ENCODE results near the gene NINJ1.
"Not testable (repeated sequence)": the region's sequence is repeated elsewhere in the genome, so short reads cannot be mapped to it uniquely, and the experiment has no call there.

The NINJ1 gene

GRCh38 chr9:93118863-93119702 lies 15.0 kb downstream of the NINJ1 start:
- FAIRE-seq: no peak

- no peak for FAIRE-seq
Measured at GRCh38 chr9:93117924-93118862, 15.9 kb downstream of the NINJ1 start.

GRCh38 chr9:93117521-93117920 lies 16.5 kb downstream of the NINJ1 start:
- not testable (repeated sequence) for FAIRE-seq

- FAIRE-seq: no peak
Measured at GRCh38 chr9:93116072-93116961, 17.7 kb downstream of the NINJ1 start.

GRCh38 chr9:93115486-93116071 lies 18.5 kb downstream of the NINJ1 start:
- no peak for FAIRE-seq

- FAIRE-seq: no peak
Measured at GRCh38 chr9:93114984-93115335, 19.1 kb downstream of the NINJ1 start.

GRCh38 chr9:93114169-93114983 lies 19.7 kb downstream of the NINJ1 start:
- no peak for FAIRE-seq

GRCh38 chr9:93112864-93113389 lies 21.1 kb downstream of the NINJ1 start:
- FAIRE-seq: no peak

- FAIRE-seq: no peak
Measured at GRCh38 chr9:93112116-93112863, 21.8 kb downstream of the NINJ1 start.

- no peak for FAIRE-seq
Measured at GRCh38 chr9:93111371-93112115, 22.5 kb downstream of the NINJ1 start.

GRCh38 chr9:93111001-93111370 lies 23.1 kb downstream of the NINJ1 start:
- no peak for FAIRE-seq

- no peak for FAIRE-seq
Measured at GRCh38 chr9:93110311-93110855, 23.7 kb downstream of the NINJ1 start.

- no peak for FAIRE-seq
Measured at GRCh38 chr9:93108291-93109041, 25.6 kb downstream of the NINJ1 start.

- FAIRE-seq: no peak
Measured at GRCh38 chr9:93107825-93108161, 26.3 kb downstream of the NINJ1 start.

GRCh38 chr9:93107151-93107824 lies 26.8 kb downstream of the NINJ1 start:
- no peak for FAIRE-seq

GRCh38 chr9:93105620-93106019 lies 28.4 kb downstream of the NINJ1 start:
- FAIRE-seq: no peak

GRCh38 chr9:93101086-93101485 lies 33.0 kb downstream of the NINJ1 start:
- not testable (repeated sequence) for FAIRE-seq

GRCh38 chr9:93100276-93100636 lies 33.8 kb downstream of the NINJ1 start:
- FAIRE-seq: no peak

Data from islet of Langerhans (tissue), 1 donor.